H9 (cell line): ENCODE results near the gene ELFN2. TPM values are rescaled to one million over a fixed set of nuclear protein-coding genes. Genes with fewer than 3 reads are reported as not detected.

ENCODE experiments used
- DNase-seq: peaks from one replicate; pipeline ENCODE4 v3.0.0-alpha.2; 2017
- H2AFZ ChIP-seq: one replicate; pipeline ENCODE4 v1.6.1; 2013; ENCODE audit warnings: mild to moderate bottlenecking, low read length, control low read depth, moderate library complexity
- H2AK5ac ChIP-seq: 2 replicates; pipeline ENCODE4 v1.6.1; 2013; ENCODE audit warnings: low read length, control low read depth, mixed read lengths; ENCODE audit not compliant: insufficient read length
- H2BK120ac ChIP-seq: one replicate; pipeline ENCODE4 v1.6.1; 2013; ENCODE audit warnings: low read depth, mild to moderate bottlenecking, low read length, control low read depth, inconsistent platforms; ENCODE audit not compliant: poor library complexity, severe bottlenecking
- H2BK12ac ChIP-seq: 2 replicates; pipeline ENCODE4 v1.6.1; 2013; ENCODE audit warnings: low read length, control low read depth, mixed read lengths, low read depth; ENCODE audit not compliant: insufficient read length
- H2BK15ac ChIP-seq: 2 replicates; pipeline ENCODE4 v1.6.1; 2013; ENCODE audit warnings: low read depth, low read length, control low read depth
- H2BK20ac ChIP-seq: one replicate; pipeline ENCODE4 v1.6.1; 2013; ENCODE audit warnings: low read depth, mild to moderate bottlenecking, low read length, control low read depth, inconsistent platforms; ENCODE audit not compliant: poor library complexity, severe bottlenecking
- H2BK5ac ChIP-seq: 2 replicates; pipeline ENCODE4 v1.6.1; 2013; ENCODE audit warnings: low read length, control low read depth, mixed read lengths; ENCODE audit not compliant: insufficient read length
- H3K14ac ChIP-seq: 2 replicates; pipeline ENCODE4 v1.6.1; 2013; ENCODE audit warnings: low read length, control low read depth; ENCODE audit not compliant: insufficient read depth
- H3K18ac ChIP-seq: 2 replicates; pipeline ENCODE4 v1.6.1; 2013; ENCODE audit warnings: low read depth, mild to moderate bottlenecking, mixed read lengths, low read length, control low read depth; ENCODE audit not compliant: insufficient read length
- H3K23ac ChIP-seq: 2 replicates; pipeline ENCODE4 v1.6.1; 2013; ENCODE audit warnings: low read length, control low read depth, mixed read lengths, low read depth; ENCODE audit not compliant: insufficient read length
- H3K23me2 ChIP-seq: 2 replicates; pipeline ENCODE4 v1.6.1; 2013; ENCODE audit warnings: low read depth, mild to moderate bottlenecking, mixed read lengths, low read length, control low read depth; ENCODE audit not compliant: insufficient read length, poor library complexity, severe bottlenecking
- H3K27ac ChIP-seq: 2 replicates; pipeline ENCODE4 v1.5.1; 2013; ENCODE audit warnings: low read length, control low read depth, mixed read lengths, low read depth; ENCODE audit not compliant: insufficient read length
- H3K27me3 ChIP-seq: 2 replicates; pipeline ENCODE4 v1.6.1; 2013; ENCODE audit warnings: low read length, control low read depth, inconsistent platforms; ENCODE audit not compliant: insufficient read depth
- H3K4ac ChIP-seq: 2 replicates; pipeline ENCODE4 v1.6.1; 2013; ENCODE audit warnings: low read depth, mild to moderate bottlenecking, control low read depth, inconsistent platforms, low read length, moderate library complexity
- H3K4me1 ChIP-seq: 2 replicates; pipeline ENCODE4 v1.6.1; 2013; ENCODE audit warnings: low read length, control low read depth, inconsistent platforms; ENCODE audit not compliant: insufficient read depth
- H3K4me2 ChIP-seq: 2 replicates; pipeline ENCODE4 v1.6.1; 2013; ENCODE audit warnings: low read length, control low read depth, mixed read lengths; ENCODE audit not compliant: insufficient read length, insufficient read depth
- H3K56ac ChIP-seq: 2 replicates; pipeline ENCODE4 v1.6.1; 2013; ENCODE audit warnings: low read depth, mild to moderate bottlenecking, mixed read lengths, low read length, control low read depth; ENCODE audit not compliant: insufficient read length
- H3K79me1 ChIP-seq: 2 replicates; pipeline ENCODE4 v1.6.1; 2013; ENCODE audit warnings: low read depth, mild to moderate bottlenecking, moderate library complexity, low read length, control low read depth, inconsistent platforms; ENCODE audit not compliant: insufficient read depth, poor library complexity, severe bottlenecking
- H3K79me2 ChIP-seq: 2 replicates; pipeline ENCODE4 v1.6.1; 2013; ENCODE audit warnings: low read length, control low read depth, inconsistent platforms; ENCODE audit not compliant: insufficient read depth
- H3K9ac ChIP-seq: 2 replicates; pipeline ENCODE4 v1.6.1; 2013; ENCODE audit warnings: low read length, control low read depth, mixed read lengths; ENCODE audit not compliant: insufficient read length; ENCODE audit errors: extremely low read depth
- H3K9me3 ChIP-seq: one replicate; pipeline ENCODE4 v1.6.1; 2013; ENCODE audit warnings: low read depth, low read length, inconsistent platforms; ENCODE audit not compliant: control insufficient read depth
- H3T11ph ChIP-seq: one replicate; pipeline ENCODE4 v1.6.1; 2013; ENCODE audit warnings: mild to moderate bottlenecking, low read length, control low read depth, inconsistent platforms
- H4K20me1 ChIP-seq: one replicate; pipeline ENCODE4 v1.6.1; 2013; ENCODE audit not compliant: control insufficient read depth, insufficient read length, insufficient read depth
- H4K5ac ChIP-seq: 2 replicates; pipeline ENCODE4 v1.6.1; 2013; ENCODE audit warnings: low read depth, mild to moderate bottlenecking, mixed read lengths, low read length, control low read depth; ENCODE audit not compliant: insufficient read length
- H4K8ac ChIP-seq: replicated peaks from 2 replicates; pipeline ENCODE4 v1.6.1; 2013; ENCODE audit warnings: low read length, control low read depth, mixed read lengths, low read depth; ENCODE audit not compliant: insufficient read length
- H4K91ac ChIP-seq: 2 replicates; pipeline ENCODE4 v1.6.1; 2013; ENCODE audit warnings: low read depth, mild to moderate bottlenecking, moderate library complexity, mixed read lengths, low read length, control low read depth; ENCODE audit not compliant: insufficient read length
- H3K27ac Mint-ChIP-seq, 3 experiments: 2 replicates in 2 of 3; 3 replicates in 1 of 3; pipeline ENCODE4 v1.8.0; 2020 to 2021; ENCODE audit warnings: mixed read lengths in 3 of 3, mild to moderate bottlenecking in 1 of 3, moderate library complexity in 1 of 3
- H3K27me3 Mint-ChIP-seq: 2 replicates; pipeline ENCODE4 v1.8.0; 2021; ENCODE audit warnings: low read depth, mild to moderate bottlenecking, moderate library complexity, mixed read lengths
- H3K36me3 Mint-ChIP-seq, 3 experiments: 2 replicates in 2 of 3; 3 replicates in 1 of 3; pipeline ENCODE4 v1.8.0; 2020 to 2021; ENCODE audit warnings: low read depth in 3 of 3, mixed read lengths in 3 of 3; ENCODE audit not compliant: insufficient read depth in 1 of 3
- H3K4me1 Mint-ChIP-seq, 2 experiments: 2 replicates each; pipeline ENCODE4 v1.8.0; 2020; ENCODE audit warnings: mixed read lengths in 2 of 2
- H3K4me3 Mint-ChIP-seq, 2 experiments: 2 replicates in 1 of 2; 3 replicates in 1 of 2; pipeline ENCODE4 v1.8.0; 2020 to 2021; ENCODE audit warnings: mild to moderate bottlenecking in 2 of 2, mixed read lengths in 2 of 2, moderate library complexity in 1 of 2
- H3K9me3 Mint-ChIP-seq, 2 experiments: 2 replicates in 1 of 2; 3 replicates in 1 of 2; pipeline ENCODE4 v1.8.0; 2020; ENCODE audit warnings: mild to moderate bottlenecking in 2 of 2, mixed read lengths in 2 of 2, moderate library complexity in 1 of 2
- CTCF ChIP-seq: fragments of 200-600 bp; sonication (generic); conservative IDR thresholded peaks from 3 replicates; pipeline ENCODE4 v1.8.0; 2021; ENCODE audit warnings: antibody characterized with exemption, mild to moderate bottlenecking
- WGBS: extraction: QIAGEN DNeasy Blood & Tissue Kit; methylation state at CpG from one replicate; pipeline ENCODE4 v1.1.7; 2013; ENCODE audit warnings: missing lambda C conversion rate, low lambda C conversion rate, mixed read lengths; ENCODE audit not compliant: insufficient read length; ENCODE audit errors: extremely low coverage; 5-methylcytosine and 5-hydroxymethylcytosine counted together
- total RNA-seq: library from RNA; stranded (reverse); gene quantifications from 2 replicates; pipeline ENCODE4 v1.2.1, GENCODE V29; 2021

Gene ELFN2
- total RNA-seq, 1 experiment from 2014 or later, result 0.70 TPM

- H3K23ac ChIP-seq, result no peak overlapping the region
- H3K9me3 ChIP-seq, result no peaks in the 10 kb centered on the region
- no peak overlapping the region for H3K4ac ChIP-seq
- no peaks in the 10 kb centered on the region for H3K27me3 ChIP-seq
- no peak overlapping the region for H3K9ac ChIP-seq
- no peaks in the 10 kb centered on the region for H3K79me2 ChIP-seq
- H3K4me2 ChIP-seq, result no peak overlapping the region
- H2BK20ac ChIP-seq, result no peak overlapping the region
- no peak overlapping the region for H2BK15ac ChIP-seq
- peaks cover 19% of the 10 kb centered on the region for H3K27me3 Mint-ChIP-seq
- H3K56ac ChIP-seq, result no peak overlapping the region
- peaks cover 3% of the 10 kb centered on the region; the same call in 1 of the 2 replicates for H3K4me1 ChIP-seq
- no peaks in the 10 kb centered on the region for H4K20me1 ChIP-seq
- TF ChIP-seq CTCF, result no peak
- H2AK5ac ChIP-seq, result no peak overlapping the region
- WGBS, result no CpG with 5 or more reads among the region's 15 CpGs
- peak overlapping the region; percentile 13; the same call in 1 of the 2 replicates for H3K14ac ChIP-seq
- no peak overlapping the region for H4K91ac ChIP-seq
- H3K4me1 Mint-ChIP-seq, result peaks cover 16 to 36% of the 10 kb centered on the region in 2 experiments
- H3K36me3 Mint-ChIP-seq, result no peaks in the 10 kb centered on the region; a peak in 1 of 7 replicates
- H2BK120ac ChIP-seq, result no peak overlapping the region
- no peak overlapping the region for H2AFZ ChIP-seq
- no peaks in the 10 kb centered on the region for H3K79me1 ChIP-seq
- no peak overlapping the region for H3T11ph ChIP-seq
- no peak overlapping the region for H4K8ac ChIP-seq
- H3K23me2 ChIP-seq, result no peaks in the 10 kb centered on the region
- no peak overlapping the region for H3K4me3 Mint-ChIP-seq
- H2BK5ac ChIP-seq, result no peak overlapping the region
- H3K18ac ChIP-seq, result peak overlapping the region; percentile 36
- peak overlapping the region in 2 of 3 experiments; percentile 23 to 56; a peak in 4 of 7 replicates for H3K27ac Mint-ChIP-seq
- H3K27ac ChIP-seq, result no peak overlapping the region
- DNase-seq, result no peak
- H2BK12ac ChIP-seq, result no peak overlapping the region
- no peaks in the 10 kb centered on the region for H3K9me3 Mint-ChIP-seq
- no peak overlapping the region for H4K5ac ChIP-seq
These were observed 63.9 kb downstream of the ELFN2 start for GRCh38 chr22:37363261-37363992.
